GM19397 (cell line): Measurements from ENCODE around the gene KRTAP5-1.

ENCODE experiments used
- ATAC-seq: cut with Tn5 transposase; IDR thresholded peaks from one replicate; pipeline ENCODE4 v1.9.1; 2021; ENCODE audit warnings: mild to moderate bottlenecking, moderate library complexity; ENCODE audit not compliant: unreplicated experiment

The KRTAP5-1 gene

DNA sequence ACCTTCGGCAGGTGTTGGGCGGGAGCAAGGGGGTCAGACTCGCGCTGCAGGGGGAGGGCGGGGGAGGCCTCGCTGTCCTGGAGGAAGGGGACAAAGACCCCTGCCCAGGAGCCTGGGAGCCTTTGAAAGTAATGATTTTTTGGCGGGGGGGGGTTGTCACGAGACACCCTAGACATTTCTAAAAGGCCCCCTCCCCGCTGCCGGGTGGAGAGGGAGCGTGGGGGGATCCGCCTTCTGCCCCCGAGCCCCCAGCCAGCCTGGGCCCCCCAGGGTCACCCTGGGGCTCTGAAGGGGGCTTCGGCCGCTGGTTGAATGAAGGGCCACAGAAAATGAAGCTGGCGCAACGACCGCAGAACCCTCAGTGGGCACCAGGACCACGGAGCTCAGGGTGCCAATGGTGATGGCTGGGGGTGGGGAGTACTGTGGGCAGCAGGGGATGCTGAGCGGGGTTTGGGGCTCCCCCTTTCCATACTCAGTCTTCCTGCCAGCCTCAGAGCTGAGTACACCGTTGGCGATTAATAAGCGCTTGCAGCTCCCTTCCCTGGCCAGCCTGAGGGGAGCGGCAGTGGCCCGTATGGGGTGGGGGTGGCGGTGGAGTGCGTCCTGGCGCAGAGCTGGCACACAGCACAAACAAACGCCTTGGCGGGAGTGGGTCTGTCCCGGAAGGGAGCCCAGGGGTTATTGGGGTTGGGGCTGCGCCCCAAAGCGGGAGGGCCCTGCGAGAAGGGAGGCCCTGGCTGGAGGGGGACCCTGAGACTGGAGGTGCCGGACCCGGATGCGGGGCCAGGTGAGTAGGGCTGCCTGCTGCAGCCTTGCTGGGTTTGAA lies 11.8 kb downstream of the KRTAP5-1 start:
- ATAC-seq = no peak

- ATAC-seq = peak; percentile 61
These were observed 12.6 kb downstream of the KRTAP5-1 start, which contains the start of gene DUSP8 for GRCh38 chr11:1572197-1573076. DUSP8 (minus strand) TSS chr11:1572271; CDS start chr11:1565826, 6,445 bp downstream.

GRCh38 chr11:1571760-1572196 lies 13.3 kb downstream of the KRTAP5-1 start:
- ATAC-seq = no peak

GRCh38 chr11:1570896-1571759 lies 14.0 kb downstream of the KRTAP5-1 start:
- ATAC-seq = no peak

DNA sequence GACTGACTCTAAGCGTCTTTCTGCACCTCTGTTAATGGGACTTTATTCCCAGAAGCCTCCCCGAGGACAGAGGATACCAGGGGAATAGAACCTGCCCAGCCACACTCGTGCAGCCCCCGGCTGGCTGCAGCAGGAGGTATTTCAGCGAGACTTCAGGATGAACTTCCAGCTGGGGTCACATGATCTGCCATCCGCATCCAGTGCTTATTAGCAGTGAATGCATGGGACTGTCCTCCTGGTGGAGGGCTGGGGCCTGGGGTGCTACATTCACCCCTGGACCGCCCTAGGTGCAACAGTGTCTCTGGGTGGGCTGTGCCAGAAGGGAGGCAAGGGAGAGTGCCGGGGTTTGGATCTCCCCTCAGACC lies 14.6 kb downstream of the KRTAP5-1 start:
- ATAC-seq = no peak

DNA sequence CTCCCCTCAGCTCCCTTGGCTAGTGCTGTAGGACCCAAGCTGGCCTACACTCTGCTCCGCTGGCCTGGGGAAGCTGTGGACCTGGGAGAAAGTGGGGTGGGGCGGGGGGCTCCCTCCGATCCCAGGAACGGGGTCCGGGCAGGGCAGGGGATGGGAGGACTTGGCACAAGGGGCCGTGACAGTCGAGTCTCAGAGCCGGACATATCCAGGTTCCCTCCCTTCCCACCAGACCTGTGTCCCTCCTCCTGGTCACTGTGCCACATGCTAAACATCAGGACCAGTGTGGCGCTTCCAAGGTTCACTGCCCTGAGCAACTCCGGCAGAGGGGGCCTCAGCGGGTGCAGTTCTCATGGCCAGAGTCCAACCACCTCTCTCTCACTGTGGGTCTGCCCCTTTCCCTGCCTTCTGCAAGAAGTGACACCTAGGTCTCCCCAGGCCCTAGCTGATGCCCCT lies 15.1 kb downstream of the KRTAP5-1 start:
- ATAC-seq = no peak

DNA sequence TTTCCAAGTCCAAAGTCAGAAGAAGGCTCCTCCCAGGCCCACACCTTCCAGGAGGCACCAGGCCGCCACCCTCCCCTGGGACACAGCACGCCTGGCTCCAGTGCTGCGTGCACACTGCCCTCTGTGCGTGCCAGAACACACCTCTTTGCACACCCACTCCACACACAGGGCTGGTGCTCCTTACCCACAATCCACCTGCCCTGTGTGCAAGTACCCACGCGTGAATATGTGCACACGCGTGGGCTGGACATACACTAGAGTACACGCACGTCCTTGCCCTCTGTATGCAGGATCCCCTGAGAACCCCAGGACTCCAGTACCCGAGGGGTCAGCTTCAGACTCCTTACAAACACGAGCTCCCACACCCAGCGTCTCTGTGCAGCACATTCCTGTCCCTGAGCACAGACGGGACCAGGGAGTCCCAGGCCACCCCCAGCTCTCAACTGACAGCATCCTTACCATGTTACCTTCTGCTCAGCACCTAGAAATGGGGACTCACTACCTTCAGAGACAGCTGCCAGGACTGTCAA lies 15.8 kb downstream of the KRTAP5-1 start:
- no peak for ATAC-seq

DNA sequence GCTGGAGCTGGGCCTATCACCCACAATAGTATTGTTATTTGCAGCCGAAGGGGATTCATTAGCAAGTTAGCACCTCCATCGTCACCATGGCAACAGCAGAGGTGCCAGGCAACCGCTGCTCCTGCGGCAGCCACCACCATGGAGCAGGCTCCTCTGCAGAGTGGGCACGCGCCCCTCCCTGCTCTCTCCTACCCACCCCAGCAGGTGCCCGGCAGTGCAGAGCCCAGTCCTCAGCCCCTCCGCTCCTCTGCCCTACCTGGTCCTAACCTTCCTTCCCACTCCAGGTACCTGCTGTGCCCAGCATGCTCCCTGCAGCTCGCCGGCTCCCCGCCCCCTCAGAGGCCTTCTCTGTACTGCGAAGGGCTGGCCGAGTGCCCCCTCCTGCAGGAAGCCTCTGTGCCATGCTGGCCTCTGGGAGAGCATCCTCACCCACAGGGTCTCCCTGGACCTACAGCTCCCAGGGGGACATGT lies 16.6 kb downstream of the KRTAP5-1 start:
- ATAC-seq = no peak

- no peak for ATAC-seq
These were observed 17.4 kb downstream of the KRTAP5-1 start for GRCh38 chr11:1567721-1568100.

DNA sequence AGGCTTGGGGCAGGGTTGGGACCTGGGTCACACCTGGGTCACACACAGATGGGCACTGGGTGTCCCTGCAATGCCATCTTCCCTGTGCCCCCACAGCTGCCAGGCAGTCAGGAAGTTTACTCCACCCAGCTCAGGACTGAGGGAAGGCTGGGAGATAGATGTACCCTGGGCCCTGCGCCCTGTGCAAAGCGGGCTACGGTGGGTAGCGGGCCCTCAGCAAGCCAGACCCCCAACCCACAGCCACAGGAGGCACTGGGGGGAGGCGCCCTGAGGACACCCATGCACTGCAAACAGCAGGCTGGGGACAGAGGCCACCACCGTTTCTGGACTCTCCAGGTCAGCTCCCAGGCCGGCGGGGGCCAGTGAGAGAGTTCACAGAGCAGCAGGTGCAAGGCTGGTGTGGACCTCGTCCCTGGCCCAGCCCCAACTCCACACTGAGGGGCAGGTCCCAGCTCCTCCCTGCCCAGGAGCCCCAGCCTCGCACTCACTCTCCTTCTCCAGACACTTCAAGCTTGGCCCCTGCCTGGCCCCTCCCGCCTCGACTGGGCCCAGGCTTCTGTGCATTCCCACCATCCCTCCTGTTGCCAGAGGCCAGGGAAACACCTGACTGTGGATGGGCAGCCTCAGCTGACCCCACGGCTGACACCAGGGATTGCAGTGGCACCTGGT lies 17.9 kb downstream of the KRTAP5-1 start:
- ATAC-seq = no peak

GRCh38 chr11:1566381-1567051 lies 18.6 kb downstream of the KRTAP5-1 start:
- ATAC-seq = no peak

GRCh38 chr11:1565904-1566247 lies 19.2 kb downstream of the KRTAP5-1 start:
- no peak for ATAC-seq

- no peak for ATAC-seq
These were observed 19.7 kb downstream of the KRTAP5-1 start for GRCh38 chr11:1565173-1565903.

- no peak for ATAC-seq
These were observed 20.4 kb downstream of the KRTAP5-1 start for GRCh38 chr11:1564535-1565172.

GRCh38 chr11:1563697-1564534 lies 21.2 kb downstream of the KRTAP5-1 start:
- no peak for ATAC-seq

GRCh38 chr11:1563149-1563638 lies 21.9 kb downstream of the KRTAP5-1 start:
- no peak for ATAC-seq

GRCh38 chr11:1562469-1563148 lies 22.5 kb downstream of the KRTAP5-1 start:
- ATAC-seq = no peak
